ENCODE data around the gene TM9SF1. TPM values are rescaled to one million over a fixed set of nuclear protein-coding genes. Genes with fewer than 3 reads are reported as not detected.

TM9SF1 gene
- total and polyA plus RNA-seq, 2 of the 13 experiments (the other 11 are each of a cell fraction or from before 2014, with no cell fraction given), result 83.2 to 110 TPM

- no peak for ATAC-seq
- ChIA-PET CTCF (ENCODE audit: low intra/inter-chr PET ratio, low total read pairs) (no interaction called here), POLR2A (interaction anchor here (0.8 to 8.1 kb wide), 14 partner anchors 8 to 129 kb away, joined by 3 to 65 read pairs (median 6); partner anchors contain the start of genes CARMIL3, CHMP4A, DCAF11 and EMC9)
- no peak overlapping the region for H3K4me2 ChIP-seq (ENCODE audit: low read depth, low read length)
- H3K79me2 ChIP-seq (ENCODE audit: insufficient read depth, low read length), result no peaks in the 10 kb centered on the region
- no peaks in the 10 kb centered on the region for H4K20me1 ChIP-seq (ENCODE audit: insufficient read depth, low read length)
- BruUV-seq (replicated peaks), result no TSS peak
- peak; percentile 84 for TF ChIP-seq ATF7 (IDR thresholded peaks at IDR 0.05)
- TF ChIP-seq ATF7 (CRISPR knock-in tag; IDR thresholded peaks at IDR 0.05), result no peak
- TF ChIP-seq ZNF446 (CRISPR knock-in tag; IDR thresholded peaks at IDR 0.05), result peak; percentile 23; the same call in 1 of the 2 replicates
- 0 out of 2 replicates have a peak, but pooled peaks have one; percentile 22 for TF ChIP-seq HES4 (CRISPR knock-in tag; IDR thresholded peaks at IDR 0.05; ENCODE audit: borderline replicate concordance)
- no peak for TF ChIP-seq ZNF17 (CRISPR knock-in tag; IDR thresholded peaks at IDR 0.05)
- 0 out of 2 replicates have a peak, but pooled peaks have one; percentile 27 for TF ChIP-seq ZNF431 (CRISPR knock-in tag; IDR thresholded peaks at IDR 0.05; ENCODE audit: borderline replicate concordance, low read depth)
- no peak for TF ChIP-seq YEATS4 (CRISPR knock-in tag; IDR thresholded peaks at IDR 0.05; ENCODE audit: borderline replicate concordance)
- peak; percentile 32; the same call in 1 of the 2 replicates for TF ChIP-seq NCOA1 (CRISPR knock-in tag; IDR thresholded peaks at IDR 0.05)
- TF ChIP-seq ZNF350 (CRISPR knock-in tag; IDR thresholded peaks at IDR 0.05; ENCODE audit: borderline replicate concordance, low read depth), result no peak
- 0 out of 2 replicates have a peak, but pooled peaks have one; percentile 24 for TF ChIP-seq CREB1 (IDR thresholded peaks at IDR 0.05)
- no peak for TF ChIP-seq CREB1 (CRISPR knock-in tag; IDR thresholded peaks at IDR 0.05)
- TF ChIP-seq ZBTB2 (CRISPR knock-in tag; IDR thresholded peaks at IDR 0.05; ENCODE audit: low read depth), result no peak
- no peak for TF ChIP-seq NAIF1 (CRISPR knock-in tag; IDR thresholded peaks at IDR 0.05; ENCODE audit: borderline replicate concordance)
- no peak for TF ChIP-seq ZNF766 (CRISPR knock-in tag; IDR thresholded peaks at IDR 0.05; ENCODE audit: borderline replicate concordance)
- no peak for TF ChIP-seq ELF4 (CRISPR knock-in tag; IDR thresholded peaks at IDR 0.05; ENCODE audit: borderline replicate concordance)
- TF ChIP-seq ZBTB21 (CRISPR knock-in tag; IDR thresholded peaks at IDR 0.05), result no peak
- H3K36me3 ChIP-seq (replicated peaks in 1 of 2; ENCODE audit: control insufficient read depth in 1 of 2, insufficient read depth in 2 of 2, low read length in 2 of 2), result peaks cover 69 to 75% of the 10 kb centered on the region in 2 experiments
- intact Hi-C loops (cut with micrococcal nuclease; ENCODE audit: unreplicated experiment) (no loop called here), in situ Hi-C loops (cut with HindIII; ENCODE audit: extremely low pct_ligation_motif_present, low pct_unique_long_range_greater_than_20kb) (no loop called here)
- no peaks in the 10 kb centered on the region for H3K27me3 ChIP-seq (ENCODE audit: control insufficient read depth in 1 of 2, insufficient read depth in 2 of 2, low read length in 2 of 2)
- no peak for DNase-seq (ENCODE audit: low spot score)
- no peak overlapping the region for H2AFZ ChIP-seq (ENCODE audit: low read length)
- H3K9ac ChIP-seq (ENCODE audit: insufficient read depth, low read depth, low read length), result no peak overlapping the region
- no peaks in the 10 kb centered on the region for H3K9me3 ChIP-seq (ENCODE audit: low read length)
- no peak for FAIRE-seq
- no peak overlapping the region for H3K4me3 ChIP-seq (replicated peaks in 1 of 3; ENCODE audit: insufficient read depth in 1 of 3, low read depth in 2 of 3, low read length in 3 of 3)
- no peaks in the 10 kb centered on the region for H3K4me1 ChIP-seq (ENCODE audit: insufficient read depth, low read length)
- no peak overlapping the region for H3K27ac ChIP-seq (ENCODE audit: extremely low read length, insufficient read depth, low read length)
- WGBS (ENCODE audit: low lambda C conversion rate), result 96% methylated on average over 18 of the region's 18 CpGs
Measured at GRCh38 chr14:24179961-24180796, 15.1 kb downstream of the TM9SF1 start.
